ENCODE data around the gene DUSP10. TPM values are rescaled to one million over a fixed set of nuclear protein-coding genes. Genes with fewer than 3 reads are reported as not detected.

The DUSP10 gene
- total RNA-seq, 2 donors from 2014 or later = 5.4 to 12.2 TPM

DNA sequence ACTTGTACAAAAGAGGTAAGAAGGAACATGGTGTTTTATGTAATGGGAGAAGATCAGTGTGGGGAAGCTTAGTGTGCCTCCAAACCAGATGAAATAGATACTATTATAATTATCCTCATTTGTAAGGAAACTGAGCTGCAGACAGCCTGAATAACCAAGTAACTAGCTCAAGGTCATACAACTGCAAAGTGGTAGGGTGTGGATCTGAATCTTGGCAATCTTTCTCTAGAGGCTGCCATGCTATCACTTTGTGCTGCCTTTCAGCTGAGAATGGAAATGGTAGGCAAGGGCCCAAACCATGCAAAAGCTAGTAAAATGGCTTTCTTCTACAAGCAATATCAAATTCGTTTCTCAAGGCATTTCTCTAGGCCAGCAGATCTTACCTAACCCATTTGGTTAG, 51.0 kb downstream of the DUSP10 start:
- Histone ChIP-seq H3K4me1 (no peaks in the 10 kb centered on the region), H3K9me3 (no peaks in the 10 kb centered on the region), H3K4me3 (no peak overlapping the region), H3K27ac (no peak overlapping the region), H3K36me3 (replicated peaks in 1 of 2; ENCODE audit: insufficient read depth in 1 of 2, low read depth in 2 of 2) (no peaks in the 10 kb centered on the region), H3K27me3 (no peaks in the 10 kb centered on the region)
- intact Hi-C loops (cut with DNase I) = no loop called here
- ATAC-seq = no peak
- WGBS, 2 donors = 82 to 84% methylated on average over 1 of the region's 1 CpG
- DNase-seq = no peak
- TF ChIP-seq, protein P1, sequence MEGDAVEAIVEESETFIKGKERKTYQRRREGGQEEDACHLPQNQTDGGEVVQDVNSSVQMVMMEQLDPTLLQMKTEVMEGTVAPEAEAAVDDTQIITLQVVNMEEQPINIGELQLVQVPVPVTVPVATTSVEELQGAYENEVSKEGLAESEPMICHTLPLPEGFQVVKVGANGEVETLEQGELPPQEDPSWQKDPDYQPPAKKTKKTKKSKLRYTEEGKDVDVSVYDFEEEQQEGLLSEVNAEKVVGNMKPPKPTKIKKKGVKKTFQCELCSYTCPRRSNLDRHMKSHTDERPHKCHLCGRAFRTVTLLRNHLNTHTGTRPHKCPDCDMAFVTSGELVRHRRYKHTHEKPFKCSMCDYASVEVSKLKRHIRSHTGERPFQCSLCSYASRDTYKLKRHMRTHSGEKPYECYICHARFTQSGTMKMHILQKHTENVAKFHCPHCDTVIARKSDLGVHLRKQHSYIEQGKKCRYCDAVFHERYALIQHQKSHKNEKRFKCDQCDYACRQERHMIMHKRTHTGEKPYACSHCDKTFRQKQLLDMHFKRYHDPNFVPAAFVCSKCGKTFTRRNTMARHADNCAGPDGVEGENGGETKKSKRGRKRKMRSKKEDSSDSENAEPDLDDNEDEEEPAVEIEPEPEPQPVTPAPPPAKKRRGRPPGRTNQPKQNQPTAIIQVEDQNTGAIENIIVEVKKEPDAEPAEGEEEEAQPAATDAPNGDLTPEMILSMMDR (IDR thresholded peaks at IDR 0.05) = no peak
- TF ChIP-seq POLR2A (IDR thresholded peaks at IDR 0.05) = no peak

DNA sequence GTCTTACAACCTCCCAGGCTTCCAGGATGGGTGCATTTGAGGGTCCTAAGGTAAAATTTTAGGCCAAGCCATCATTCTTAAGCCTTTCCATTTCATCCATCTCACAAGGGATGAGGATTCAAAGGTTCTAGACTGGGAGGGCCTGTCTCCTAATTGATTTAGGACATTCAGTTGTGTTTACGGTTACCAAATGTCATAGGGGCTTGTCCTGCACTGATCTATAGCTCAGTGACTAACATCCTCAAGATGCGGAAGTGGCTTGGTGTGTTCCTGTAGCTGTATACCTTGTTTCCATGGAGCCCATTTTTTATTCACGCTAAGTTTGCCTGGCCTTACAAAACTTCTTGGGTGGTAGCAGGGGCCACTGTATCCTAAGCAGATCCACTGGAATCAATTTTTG, 52.8 kb downstream of the DUSP10 start:
- ATAC-seq (no peak), DNase-seq (no peak)
- Histone ChIP-seq H3K4me3 (no peak overlapping the region), H3K27ac (no peak overlapping the region), H3K36me3 (replicated peaks in 1 of 2; ENCODE audit: insufficient read depth in 1 of 2, low read depth in 2 of 2) (no peaks in the 10 kb centered on the region), H3K9me3 (no peaks in the 10 kb centered on the region), H3K4me1 (no peaks in the 10 kb centered on the region), H3K27me3 (no peaks in the 10 kb centered on the region)
- TF ChIP-seq, protein P1 (IDR thresholded peaks at IDR 0.05) = no peak
- TF ChIP-seq POLR2A (IDR thresholded peaks at IDR 0.05) = no peak
- 79 to 92% methylated on average over 3 of the region's 3 CpGs for WGBS, 2 donors
- intact Hi-C loops (cut with DNase I) = no loop called here

DNA sequence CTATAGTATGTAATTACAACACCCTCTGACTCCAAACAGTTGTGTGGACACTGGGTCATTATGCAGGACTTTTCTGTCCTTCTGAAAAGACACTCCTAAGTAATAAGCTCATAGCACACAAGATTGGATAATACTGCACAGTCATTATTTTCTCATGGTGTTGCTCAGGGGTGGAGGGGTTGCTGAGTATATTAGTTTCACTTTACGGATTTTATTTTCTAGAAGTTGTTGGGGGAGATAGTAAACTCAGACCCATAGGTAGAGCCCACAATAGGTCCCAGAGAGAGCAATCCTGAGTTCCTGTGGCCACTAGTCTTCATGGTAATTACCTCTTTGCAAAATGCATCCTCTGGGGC, 53.4 kb downstream of the DUSP10 start:
- no peaks in the 10 kb centered on the region for H3K36me3 ChIP-seq (replicated peaks in 1 of 2; ENCODE audit: insufficient read depth in 1 of 2, low read depth in 2 of 2)
- intact Hi-C loops (cut with DNase I) = no loop called here
- ATAC-seq = no peak
- H3K4me1 ChIP-seq = no peaks in the 10 kb centered on the region
- H3K27ac ChIP-seq = no peak overlapping the region
- H3K9me3 ChIP-seq = no peaks in the 10 kb centered on the region
- 75 to 93% methylated on average over 1 of the region's 1 CpG for WGBS, 2 donors
- H3K4me3 ChIP-seq = no peak overlapping the region
- no peak for DNase-seq
- H3K27me3 ChIP-seq = no peaks in the 10 kb centered on the region
- TF ChIP-seq POLR2A (IDR thresholded peaks at IDR 0.05) = no peak
- TF ChIP-seq, protein P1 (IDR thresholded peaks at IDR 0.05) = no peak

DNA sequence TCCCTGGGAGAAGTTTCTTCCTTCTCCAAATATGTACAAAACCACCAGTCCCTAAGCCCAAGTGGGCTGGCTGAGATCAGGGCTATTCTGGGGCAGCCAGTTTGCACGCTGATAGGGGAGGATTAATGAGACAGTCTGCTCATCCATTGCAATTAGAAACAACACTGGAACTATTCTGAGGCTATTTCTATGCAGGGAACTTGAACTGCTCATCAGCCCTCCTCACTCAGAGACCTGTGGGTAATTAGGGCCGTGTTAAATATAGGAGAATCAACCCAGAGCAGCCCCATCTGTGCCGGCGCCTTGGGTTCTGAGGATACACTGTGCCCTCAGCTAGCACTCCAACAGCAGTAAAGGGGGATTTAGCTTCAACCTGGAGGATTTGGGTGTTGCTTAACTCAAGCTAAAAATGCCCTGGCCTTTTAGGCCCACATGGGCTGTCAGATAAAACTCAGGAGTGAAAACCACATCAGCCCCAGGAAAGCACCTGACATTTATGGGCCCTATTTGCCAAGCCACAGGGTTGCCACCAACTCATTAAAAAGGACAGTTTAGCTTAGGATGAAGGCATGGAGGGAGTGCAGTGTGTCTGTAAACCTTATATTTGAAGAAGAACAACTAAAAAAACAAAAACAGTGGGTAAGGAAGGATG, 53.9 kb downstream of the DUSP10 start:
- intact Hi-C loops (cut with DNase I) = no loop called here
- Histone ChIP-seq H3K27ac (no peak overlapping the region), H3K36me3 (replicated peaks in 1 of 2; ENCODE audit: insufficient read depth in 1 of 2, low read depth in 2 of 2) (no peaks in the 10 kb centered on the region), H3K4me3 (no peak overlapping the region), H3K9me3 (no peaks in the 10 kb centered on the region), H3K27me3 (no peaks in the 10 kb centered on the region), H3K4me1 (no peaks in the 10 kb centered on the region)
- WGBS, 2 donors = 72 to 75% methylated on average over 2 to 4 of the region's 4 CpGs
- ATAC-seq (no peak), DNase-seq (no peak)
- TF ChIP-seq, protein P1 (IDR thresholded peaks at IDR 0.05) = no peak
- no peak for TF ChIP-seq POLR2A (IDR thresholded peaks at IDR 0.05)

DNA sequence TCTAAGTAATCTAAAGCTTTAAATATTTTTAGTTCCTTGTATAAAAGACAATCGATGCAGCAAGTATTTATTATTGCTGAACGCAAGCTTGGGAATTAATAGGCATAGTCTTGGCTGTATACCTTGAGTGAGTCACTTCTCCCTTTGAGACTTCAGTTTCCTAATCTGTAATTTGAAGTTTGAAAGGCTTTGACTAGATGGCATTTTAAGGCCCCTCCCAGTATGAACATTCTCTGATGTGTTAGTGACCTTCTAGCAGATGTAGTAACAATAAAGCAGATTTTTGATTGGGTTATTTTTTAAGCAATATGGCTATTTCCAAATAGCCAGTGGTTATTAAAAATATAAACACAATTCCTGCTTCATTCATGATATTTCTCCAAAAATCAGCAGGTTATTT, 58.2 kb downstream of the DUSP10 start:
- H3K9me3 ChIP-seq = no peaks in the 10 kb centered on the region
- H3K27me3 ChIP-seq = no peaks in the 10 kb centered on the region
- no peak overlapping the region for H3K4me3 ChIP-seq
- intact Hi-C loops (cut with DNase I) = no loop called here
- no peaks in the 10 kb centered on the region for H3K4me1 ChIP-seq
- 86 to 89% methylated on average over 2 of the region's 2 CpGs for WGBS, 2 donors
- ATAC-seq (no peak), DNase-seq (no peak)
- no peak overlapping the region for H3K27ac ChIP-seq
- no peaks in the 10 kb centered on the region for H3K36me3 ChIP-seq (replicated peaks in 1 of 2; ENCODE audit: insufficient read depth in 1 of 2, low read depth in 2 of 2)
- TF ChIP-seq POLR2A (IDR thresholded peaks at IDR 0.05) = no peak
- TF ChIP-seq, protein P1 (IDR thresholded peaks at IDR 0.05) = no peak

Data from body of pancreas (tissue), 4 donors.